HepG2 (cell line): ENCODE data around the gene ALPK3. TPM values are rescaled to one million over a fixed set of nuclear protein-coding genes. Genes with fewer than 3 reads are reported as not detected.
"Not testable (repeated sequence)": the region's sequence is repeated elsewhere in the genome, so short reads cannot be mapped to it uniquely, and the experiment has no call there.

Experiments
- ATAC-seq: fragments of 200-7000 bp; cut with Tn5 transposase; 3 replicates; pipeline ENCODE4 v1.9.1; 2020; ENCODE audit warnings: mild to moderate bottlenecking, moderate library complexity
- BruUV-seq: library from RNA; stranded (reverse); fragments of 400-500 nt; replicated peaks from 2 replicates; lab custom pipeline; 2021; lab: Mats Ljungman, UMichigan
- CTCF ChIA-PET: fragments of 300-600 bp; formaldehyde crosslinking; extraction: SDS; loops from one replicate; lab custom pipeline; 2021; ENCODE audit warnings: low total read pairs, inconsistent platforms, low intra/inter-chr PET ratio; lab: Yijun Ruan, JAX
- POLR2A ChIA-PET: fragments of 350-600 bp; sonication (Branson Sonifier 250); formaldehyde crosslinking; loops from one replicate; lab custom pipeline; 2020; ENCODE audit warnings: antibody characterized with exemption, inconsistent platforms; lab: Yijun Ruan, JAX
- DNase-seq: peaks from one replicate; pipeline ENCODE4 v3.0.0-alpha.2; 2015; ENCODE audit warnings: low spot score
- FAIRE-seq: peaks from 3 replicates; lab custom pipeline; 2011; peaks lifted over from hg19 to GRCh38; lab: Jason Lieb, UNC
- H2AFZ ChIP-seq: one replicate; pipeline ENCODE4 v1.6.1; 2011; ENCODE audit warnings: low read length, inconsistent platforms
- H3K27ac ChIP-seq: fragments of 300-600 bp; 3 replicates; pipeline ENCODE4 v1.8.0; 2011; ENCODE audit warnings: mixed run types, mild to moderate bottlenecking, mixed read lengths, low read length, inconsistent platforms; ENCODE audit not compliant: insufficient read depth; ENCODE audit errors: extremely low read length
- H3K27me3 ChIP-seq, 2 experiments: fragments of 200-600 bp in 1 of 2; 2 replicates in 1 of 2; 3 replicates in 1 of 2; pipeline versions ENCODE4 v1.6.0 to v1.8.0; 2011; ENCODE audit warnings: low read length in 2 of 2, mild to moderate bottlenecking in 2 of 2, moderate library complexity in 2 of 2, inconsistent platforms in 1 of 2; ENCODE audit not compliant: insufficient read depth in 2 of 2, control insufficient read depth in 1 of 2
- H3K36me3 ChIP-seq, 2 experiments: fragments of 200-600 bp in 1 of 2; replicated peaks in 1 of 2; 2 replicates in 1 of 2; 3 replicates in 1 of 2; pipeline versions ENCODE4 v1.5.1 to v1.8.0; 2011; ENCODE audit warnings: low read length in 2 of 2, inconsistent platforms in 1 of 2; ENCODE audit not compliant: insufficient read depth in 2 of 2, control insufficient read depth in 1 of 2
- H3K4me1 ChIP-seq: 2 replicates; pipeline ENCODE4 v1.5.1; 2012; ENCODE audit warnings: low read length, inconsistent platforms; ENCODE audit not compliant: insufficient read depth
- H3K4me2 ChIP-seq: 2 replicates; pipeline ENCODE4 v1.6.0; 2011; ENCODE audit warnings: low read depth, low read length, inconsistent platforms
- H3K4me3 ChIP-seq, 3 experiments: fragments of 200-600 bp in 1 of 3; sonication (generic), shearing (Covaris generic) in 1 of 3; replicated peaks in 1 of 3; 2 replicates each; pipeline ENCODE4 v1.5.1; 2011 to 2016; ENCODE audit warnings: low read length in 3 of 3, inconsistent platforms in 2 of 3, low read depth in 2 of 3, mild to moderate bottlenecking in 2 of 3, control low read depth in 1 of 3, mixed read lengths in 1 of 3; ENCODE audit not compliant: insufficient read depth in 1 of 3
- H3K79me2 ChIP-seq: one replicate; pipeline ENCODE4 v1.6.1; 2011; ENCODE audit warnings: low read length, inconsistent platforms; ENCODE audit not compliant: insufficient read depth
- H3K9ac ChIP-seq: 2 replicates; pipeline ENCODE4 v1.6.0; 2011; ENCODE audit warnings: mild to moderate bottlenecking, low read depth, low read length, inconsistent platforms; ENCODE audit not compliant: insufficient read depth
- H3K9me3 ChIP-seq: 2 replicates; pipeline ENCODE4 v1.5.1; 2012; ENCODE audit warnings: mild to moderate bottlenecking, low read length
- H4K20me1 ChIP-seq: 2 replicates; pipeline ENCODE4 v1.6.0; 2011; ENCODE audit warnings: inconsistent platforms, mild to moderate bottlenecking, low read length, moderate library complexity; ENCODE audit not compliant: insufficient read depth
- ADNP ChIP-seq: sonication (generic); formaldehyde crosslinking; IDR thresholded peaks from 2 replicates; pipeline ENCODE4 v1.4.0; 2020; ENCODE audit warnings: missing genetic modification reagents
- CBX5 ChIP-seq: sonication (generic); formaldehyde crosslinking; IDR thresholded peaks from 2 replicates; pipeline ENCODE4 v1.4.0; 2020; ENCODE audit warnings: missing genetic modification reagents, borderline replicate concordance
- CHD4 ChIP-seq: fragments of 200-600 bp; sonication (generic); IDR thresholded peaks from 2 replicates; pipeline ENCODE4 v1.7.0; 2017; ENCODE audit warnings: mild to moderate bottlenecking, low read length, borderline replicate concordance
- CTCF ChIP-seq: sonication (generic); formaldehyde crosslinking; IDR thresholded peaks from 2 replicates; pipeline ENCODE4 v1.5.0; 2020; ENCODE audit warnings: mild to moderate bottlenecking, missing genetic modification reagents, moderate library complexity
- ELF1 ChIP-seq: sonication (generic); formaldehyde crosslinking; IDR thresholded peaks from 2 replicates; pipeline ENCODE4 v1.4.0; 2020; ENCODE audit warnings: missing genetic modification reagents
- HDAC1 ChIP-seq: sonication (generic); formaldehyde crosslinking; IDR thresholded peaks from 2 replicates; pipeline ENCODE4 v1.5.1; 2020; ENCODE audit warnings: mild to moderate bottlenecking, missing genetic modification reagents
- KDM2A ChIP-seq: sonication (generic); formaldehyde crosslinking; IDR thresholded peaks from 2 replicates; pipeline ENCODE4 v1.4.0; 2020; ENCODE audit warnings: low read depth, missing genetic modification reagents, borderline replicate concordance
- KDM6A ChIP-seq: IDR thresholded peaks from 2 replicates; pipeline ENCODE4 v1.6.1; 2016; ENCODE audit warnings: low read depth
- MIXL1 ChIP-seq: IDR thresholded peaks from 2 replicates; pipeline ENCODE4 v1.6.1; 2016
- NR2F6 ChIP-seq, 2 experiments: IDR thresholded peaks; 2 replicates each; pipeline ENCODE4 v1.6.1; 2016; ENCODE audit warnings: antibody characterized with exemption in 1 of 2, mild to moderate bottlenecking in 1 of 2
- PITX1 ChIP-seq: sonication (generic); formaldehyde crosslinking; IDR thresholded peaks from 2 replicates; pipeline ENCODE4 v1.5.1; 2020; ENCODE audit warnings: mild to moderate bottlenecking, missing genetic modification reagents
- POGZ ChIP-seq: sonication (generic); formaldehyde crosslinking; IDR thresholded peaks from 2 replicates; pipeline ENCODE4 v1.4.0; 2020; ENCODE audit warnings: mild to moderate bottlenecking, missing genetic modification reagents
- PRDM10 ChIP-seq: sonication (generic); formaldehyde crosslinking; IDR thresholded peaks from 2 replicates; pipeline ENCODE4 v1.4.0; 2020; ENCODE audit warnings: low read depth, missing genetic modification reagents
- RAD21 ChIP-seq: fragments of 450-650 bp; formaldehyde crosslinking; IDR thresholded peaks from 2 replicates; pipeline ENCODE4 v1.5.0; 2020; ENCODE audit warnings: mild to moderate bottlenecking
- RARA ChIP-seq: IDR thresholded peaks from 2 replicates; pipeline ENCODE4 v1.6.1; 2016; ENCODE audit warnings: missing genetic modification reagents, missing compliant biosample characterization
- TEAD3 ChIP-seq: optimal IDR thresholded peaks from 2 replicates; pipeline ENCODE3; 2016; ENCODE audit warnings: borderline replicate concordance
- ZBTB7B ChIP-seq: sonication (generic); formaldehyde crosslinking; IDR thresholded peaks from 2 replicates; pipeline ENCODE4 v1.4.0; 2020; ENCODE audit warnings: missing genetic modification reagents
- ZMYM2 ChIP-seq: sonication (generic); formaldehyde crosslinking; IDR thresholded peaks from 2 replicates; pipeline ENCODE4 v1.8.0; 2022; ENCODE audit warnings: mild to moderate bottlenecking, missing genetic modification reagents
- ZMYM3 ChIP-seq: sonication (generic); formaldehyde crosslinking; IDR thresholded peaks from 2 replicates; pipeline ENCODE4 v1.5.1; 2020; ENCODE audit warnings: mild to moderate bottlenecking, missing genetic modification reagents
- ZNF460 ChIP-seq: sonication (generic); formaldehyde crosslinking; IDR thresholded peaks from 2 replicates; pipeline ENCODE4 v1.5.1; 2020; ENCODE audit warnings: missing genetic modification reagents, mild to moderate bottlenecking, borderline replicate concordance
- WGBS: methylation state at CpG from one replicate; pipeline ENCODE4 v1.1.6; 2017; ENCODE audit warnings: low lambda C conversion rate; 5-methylcytosine and 5-hydroxymethylcytosine counted together
- in situ Hi-C: cut with HindIII; loops from 2 replicates; pipeline ENCODE4 v1.10.0; 2017; ENCODE audit warnings: low pct_unique_long_range_greater_than_20kb; ENCODE audit not compliant: extremely low pct_ligation_motif_present
- intact Hi-C: fragments of 100-400 bp; cut with micrococcal nuclease; formaldehyde crosslinking; loops from one replicate; pipeline ENCODE4 v1.10.0; 2022; ENCODE audit not compliant: unreplicated experiment
- polyA plus RNA-seq, 8 experiments: library from polyadenylated mRNA; depleted of rRNA in 3 of 8; stranded (reverse) in 7 of 8; unstranded in 1 of 8; fragments of >200 nt; fragmentation: Illumina TruSeq in 4 of 8; extraction: Trizol in 4 of 8; gene quantifications; 2 replicates each; pipeline versions ENCODE4 v1.2.1 to v1.2.3, GENCODE V29; 2011 to 2016; ENCODE audit warnings: low read depth in 4 of 8, missing spikeins in 1 of 8, mixed read lengths in 1 of 8; ENCODE audit not compliant: insufficient read depth in 1 of 8
- total RNA-seq, 5 experiments: library from RNA; depleted of rRNA; stranded (reverse); fragments of >200 nt; fragmentation: Illumina TruSeq; extraction: Trizol; gene quantifications; 2 replicates each; pipeline ENCODE4 v1.2.3, GENCODE V29; 2016; ENCODE audit warnings: low read depth in 1 of 5

ALPK3 gene
- total and polyA plus RNA-seq, 2 of the 13 experiments (the other 11 are each of a cell fraction or from before 2014, with no cell fraction given), result 0.04 to 0.42 TPM

GRCh38 chr15:84844964-84845363, 27.8 kb downstream of the ALPK3 start (continued):
- TF ChIP-seq NR2F6 (IDR thresholded peaks at IDR 0.05) (no peak), NR2F6 (CRISPR knock-in tag; IDR thresholded peaks at IDR 0.05) (peak; percentile 15; the same call in 1 of the 2 replicates), ELF1 (CRISPR knock-in tag) (0 out of 2 replicates have a peak, but pooled peaks have one; percentile 15), RARA (CRISPR knock-in tag) (peak; percentile 37; the same call in 1 of the 2 replicates), KDM6A (CRISPR knock-in tag) (peak; percentile 56; the same call in 1 of the 2 replicates), ZBTB7B (CRISPR knock-in tag) (peak; percentile 21; the same call in 1 of the 2 replicates)

- H3K79me2 ChIP-seq, H3K27ac ChIP-seq, H3K36me3 ChIP-seq, H3K9me3 ChIP-seq, BruUV-seq, H2AFZ ChIP-seq, H3K27me3 ChIP-seq, H3K9ac ChIP-seq, H3K4me3 ChIP-seq, POLR2A ChIA-PET, H4K20me1 ChIP-seq: not testable (repeated sequence)
- peak; percentile 78 for ATAC-seq
- in situ Hi-C loops (loop anchor here (25.0 kb wide), 1 partner anchor 317 kb away; no protein-coding TSS in a partner anchor), intact Hi-C loops (loop anchor here (1.0 kb wide), 1 partner anchor 83 kb away; no protein-coding TSS in a partner anchor)
- Histone ChIP-seq H3K4me2 (peak overlapping the region; percentile 45), H3K4me1 (peaks cover 43% of the 10 kb centered on the region)
- peak; percentile 70 for DNase-seq
- FAIRE-seq, result peak; percentile 86
- CTCF ChIA-PET, result interaction anchor here (0.8 to 2.9 kb wide), 5 partner anchors 19 to 246 kb away, joined by 3 to 30 read pairs (median 5); no protein-coding TSS in a partner anchor
- 20% methylated on average over 7 of the region's 7 CpGs for WGBS
- TF ChIP-seq MIXL1 (0 out of 2 replicates have a peak, but pooled peaks have one; percentile 28), PRDM10 (CRISPR knock-in tag) (0 out of 2 replicates have a peak, but pooled peaks have one; percentile 29), ADNP (CRISPR knock-in tag) (peak; percentile 53; the same call in 1 of the 2 replicates), ZMYM3 (CRISPR knock-in tag) (peak; percentile 85), CHD4 (peak; percentile 91; the same call in 1 of the 2 replicates), CTCF (CRISPR knock-in tag) (peak; percentile 80), CBX5 (CRISPR knock-in tag) (0 out of 2 replicates have a peak, but pooled peaks have one; percentile 12), ZMYM2 (CRISPR knock-in tag) (peak; percentile 93), POGZ (CRISPR knock-in tag) (0 out of 2 replicates have a peak, but pooled peaks have one; percentile 18), ZNF460 (CRISPR knock-in tag) (peak; percentile 89), KDM2A (CRISPR knock-in tag) (peak; percentile 30; the same call in 1 of the 2 replicates), RAD21 (CRISPR knock-in tag) (peak; percentile 68), TEAD3 (peak; percentile 45), HDAC1 (CRISPR knock-in tag) (peak; percentile 33; the same call in 1 of the 2 replicates), PITX1 (peak; percentile 54; the same call in 1 of the 2 replicates)
Observed at GRCh38 chr15:84845631-84846030, 28.5 kb downstream of the ALPK3 start.
